HG02981 (cell line): Measurements from ENCODE around the gene VWA8.

Experiments used
- ATAC-seq: cut with Tn5 transposase; IDR thresholded peaks from one replicate; pipeline ENCODE4 v1.9.1; 2021; ENCODE audit warnings: mild to moderate bottlenecking, moderate library complexity; ENCODE audit not compliant: unreplicated experiment

The VWA8 gene

GRCh38 chr13:41565846-41566245 lies 395.1 kb downstream of the VWA8 start:
- ATAC-seq = no peak

- ATAC-seq = no peak
These were observed 395.7 kb downstream of the VWA8 start for GRCh38 chr13:41565216-41565615.

GRCh38 chr13:41563984-41564365 lies 396.9 kb downstream of the VWA8 start:
- ATAC-seq = no peak

GRCh38 chr13:41563341-41563983 lies 397.4 kb downstream of the VWA8 start:
- ATAC-seq = no peak

- no peak for ATAC-seq
These were observed 398.2 kb downstream of the VWA8 start for GRCh38 chr13:41562541-41563178.

GRCh38 chr13:41562083-41562482 lies 398.8 kb downstream of the VWA8 start:
- no peak for ATAC-seq

- no peak for ATAC-seq
These were observed 399.7 kb downstream of the VWA8 start for GRCh38 chr13:41561170-41561569.

- no peak for ATAC-seq
These were observed 401.9 kb downstream of the VWA8 start for GRCh38 chr13:41558781-41559560.

GRCh38 chr13:41557719-41558118 lies 403.2 kb downstream of the VWA8 start:
- no peak for ATAC-seq

- ATAC-seq = peak; percentile 91
These were observed 406.1 kb downstream of the VWA8 start for GRCh38 chr13:41554626-41555386.

- no peak for ATAC-seq
These were observed 406.7 kb downstream of the VWA8 start for GRCh38 chr13:41554180-41554579.

- no peak for ATAC-seq
These were observed 408.9 kb downstream of the VWA8 start for GRCh38 chr13:41552031-41552430.

- no peak for ATAC-seq
These were observed 410.6 kb downstream of the VWA8 start for GRCh38 chr13:41550276-41550675.

- ATAC-seq = no peak
These were observed 411.4 kb downstream of the VWA8 start for GRCh38 chr13:41549491-41549890.

GRCh38 chr13:41548910-41549309 lies 412.0 kb downstream of the VWA8 start:
- no peak for ATAC-seq

- no peak for ATAC-seq
These were observed 412.9 kb downstream of the VWA8 start for GRCh38 chr13:41548031-41548430.

GRCh38 chr13:41547251-41548000 lies 413.5 kb downstream of the VWA8 start:
- ATAC-seq = no peak

- ATAC-seq = no peak
These were observed 414.3 kb downstream of the VWA8 start for GRCh38 chr13:41546372-41547190.

- no peak for ATAC-seq
These were observed 415.5 kb downstream of the VWA8 start for GRCh38 chr13:41545432-41545707.
